Activated T-cell treated with anti-CD3 and anti-CD28 coated beads, Interleukin-2, amount 50 U/mL, for 4 hours (primary cell): ENCODE results near the gene MYL2. TPM values are rescaled to one million over a fixed set of nuclear protein-coding genes. Genes with fewer than 3 reads are reported as not detected.
"Not testable (repeated sequence)": the region's sequence is repeated elsewhere in the genome, so short reads cannot be mapped to it uniquely, and the experiment has no call there.

Source experiments
- ATAC-seq, 2 donors: fragments of 200-7000 bp; cut with Tn5 transposase; one replicate each; pipeline ENCODE4 v1.10.0; 2021
- DNase-seq: peaks from one replicate; pipeline ENCODE4 v3.0.0-alpha.2; 2020
- H3K27me3 Mint-ChIP-seq: one replicate; pipeline ENCODE4 v1.8.0; 2021; ENCODE audit warnings: low read depth, mixed read lengths
- H3K36me3 Mint-ChIP-seq: one replicate; pipeline ENCODE4 v1.8.0; 2022; ENCODE audit warnings: mixed read lengths; ENCODE audit not compliant: insufficient read depth
- H3K4me1 Mint-ChIP-seq: one replicate; pipeline ENCODE4 v1.8.0; 2021; ENCODE audit warnings: low read depth, mixed read lengths
- H3K4me3 Mint-ChIP-seq: one replicate; pipeline ENCODE4 v1.8.0; 2021; ENCODE audit warnings: mild to moderate bottlenecking, moderate library complexity, mixed read lengths
- H3K9me3 Mint-ChIP-seq: one replicate; pipeline ENCODE4 v1.8.0; 2021; ENCODE audit warnings: mixed read lengths
- total RNA-seq, 3 donors: library from RNA; stranded (reverse); gene quantifications; one replicate each; pipeline ENCODE4 v1.2.1, GENCODE V29; 2021

MYL2 gene
- not detected for total RNA-seq

GRCh38 chr12:110920324-110920910 is at the start of gene MYL2:
Gene MYL2 (minus strand): TSS chr12:110920579. CDS start chr12:110920529, 50 bp downstream.
- Mint-ChIP-seq H3K4me3 (no peak within 1 kb of the TSS), H3K36me3 (no peaks in the 10 kb centered on the region), H3K27me3 (peaks cover 16% of the 10 kb centered on the region), H3K4me1 (no peaks in the 10 kb centered on the region), H3K9me3 (no peaks in the 10 kb centered on the region)
- ATAC-seq: no peak
- DNase-seq: no peak

- Mint-ChIP-seq H3K27me3 (peaks cover 20% of the 10 kb centered on the region), H3K4me3 (no peak overlapping the region), H3K9me3 (no peaks in the 10 kb centered on the region), H3K4me1 (no peaks in the 10 kb centered on the region), H3K36me3 (no peaks in the 10 kb centered on the region)
- DNase-seq: no peak
- ATAC-seq: no peak
Observed at GRCh38 chr12:110966081-110966760, 45.8 kb upstream of the MYL2 start.

- DNase-seq (no peak), ATAC-seq (no peak)
- Mint-ChIP-seq H3K27me3 (peaks cover 21% of the 10 kb centered on the region), H3K9me3 (peaks cover 3% of the 10 kb centered on the region), H3K36me3 (no peaks in the 10 kb centered on the region), H3K4me3 (no peak overlapping the region), H3K4me1 (no peaks in the 10 kb centered on the region)
Observed at GRCh38 chr12:110965574-110965973, 45.2 kb upstream of the MYL2 start.

- Mint-ChIP-seq H3K36me3 (no peaks in the 10 kb centered on the region), H3K9me3 (peaks cover 3% of the 10 kb centered on the region), H3K4me1 (no peaks in the 10 kb centered on the region), H3K27me3 (peaks cover 11% of the 10 kb centered on the region), H3K4me3 (no peak overlapping the region)
- ATAC-seq (no peak), DNase-seq (no peak)
Observed at GRCh38 chr12:110960795-110961194, 40.4 kb upstream of the MYL2 start.

GRCh38 chr12:110957652-110958051 is 37.3 kb upstream of the MYL2 start:
- H3K36me3 Mint-ChIP-seq: no peaks in the 10 kb centered on the region
- no peak for ATAC-seq
- peaks cover 3% of the 10 kb centered on the region for H3K9me3 Mint-ChIP-seq
- no peak for DNase-seq
- H3K4me1 Mint-ChIP-seq: no peaks in the 10 kb centered on the region
- no peak overlapping the region for H3K4me3 Mint-ChIP-seq
- peaks cover 10% of the 10 kb centered on the region for H3K27me3 Mint-ChIP-seq

- DNase-seq (no peak), ATAC-seq (no peak)
- peaks cover 8% of the 10 kb centered on the region for H3K27me3 Mint-ChIP-seq
- peaks cover 3% of the 10 kb centered on the region for H3K9me3 Mint-ChIP-seq
- H3K4me1 Mint-ChIP-seq: no peaks in the 10 kb centered on the region
- H3K36me3 Mint-ChIP-seq: no peaks in the 10 kb centered on the region
- no peak overlapping the region for H3K4me3 Mint-ChIP-seq
Observed at GRCh38 chr12:110957159-110957558, 36.8 kb upstream of the MYL2 start.

GRCh38 chr12:110950867-110951266 is 30.5 kb upstream of the MYL2 start:
- ATAC-seq, H3K27me3 Mint-ChIP-seq, H3K9me3 Mint-ChIP-seq, H3K4me1 Mint-ChIP-seq, DNase-seq, H3K4me3 Mint-ChIP-seq, H3K36me3 Mint-ChIP-seq: not testable (repeated sequence)

- not testable (repeated sequence) for H3K4me1 Mint-ChIP-seq, H3K36me3 Mint-ChIP-seq, H3K4me3 Mint-ChIP-seq, H3K27me3 Mint-ChIP-seq, ATAC-seq, DNase-seq
- H3K9me3 Mint-ChIP-seq: peaks cover 11% of the 10 kb centered on the region
Observed at GRCh38 chr12:110950466-110950865, 30.1 kb upstream of the MYL2 start.

- H3K4me3 Mint-ChIP-seq: no peak overlapping the region
- peaks cover 16% of the 10 kb centered on the region for H3K9me3 Mint-ChIP-seq
- no peaks in the 10 kb centered on the region for H3K4me1 Mint-ChIP-seq
- ATAC-seq (no peak), DNase-seq (no peak)
- H3K36me3 Mint-ChIP-seq: no peaks in the 10 kb centered on the region
- no peaks in the 10 kb centered on the region for H3K27me3 Mint-ChIP-seq
Observed at GRCh38 chr12:110948041-110948440, 27.7 kb upstream of the MYL2 start.

- Mint-ChIP-seq H3K27me3 (peaks cover 2% of the 10 kb centered on the region), H3K4me1 (no peaks in the 10 kb centered on the region), H3K4me3 (no peak overlapping the region), H3K36me3 (no peaks in the 10 kb centered on the region), H3K9me3 (peaks cover 16% of the 10 kb centered on the region)
- DNase-seq (no peak), ATAC-seq (no peak)
Observed at GRCh38 chr12:110943373-110943772, 23.0 kb upstream of the MYL2 start.

GRCh38 chr12:110941391-110941790 is 21.0 kb upstream of the MYL2 start:
- Mint-ChIP-seq H3K27me3 (peaks cover 10% of the 10 kb centered on the region), H3K36me3 (no peaks in the 10 kb centered on the region)

GRCh38 chr12:110940933-110941332 is 20.6 kb upstream of the MYL2 start:
- Mint-ChIP-seq H3K4me3 (no peak overlapping the region), H3K36me3 (no peaks in the 10 kb centered on the region), H3K27me3 (peaks cover 10% of the 10 kb centered on the region), H3K4me1 (no peaks in the 10 kb centered on the region), H3K9me3 (peaks cover 10% of the 10 kb centered on the region)
- no peak for DNase-seq
- ATAC-seq: no peak

More at GRCh38 chr12:110941391-110941790, 21.0 kb upstream of the MYL2 start:
- ATAC-seq (no peak), DNase-seq (no peak)
- no peaks in the 10 kb centered on the region for H3K4me1 Mint-ChIP-seq
- H3K4me3 Mint-ChIP-seq: no peak overlapping the region
- H3K9me3 Mint-ChIP-seq: peaks cover 14% of the 10 kb centered on the region

GRCh38 chr12:110940296-110940695 is 19.9 kb upstream of the MYL2 start:
- ATAC-seq (no peak), DNase-seq (no peak)
- Mint-ChIP-seq H3K27me3 (peaks cover 10% of the 10 kb centered on the region), H3K9me3 (peaks cover 4% of the 10 kb centered on the region), H3K4me1 (no peaks in the 10 kb centered on the region), H3K36me3 (no peaks in the 10 kb centered on the region), H3K4me3 (no peak overlapping the region)

- peak; percentile 62 to 63 for ATAC-seq
- Mint-ChIP-seq H3K4me1 (no peaks in the 10 kb centered on the region), H3K9me3 (no peaks in the 10 kb centered on the region), H3K36me3 (no peaks in the 10 kb centered on the region), H3K4me3 (no peak overlapping the region), H3K27me3 (peaks cover 14% of the 10 kb centered on the region)
- DNase-seq: peak; percentile 59
Observed at GRCh38 chr12:110937104-110937641, 16.8 kb upstream of the MYL2 start.
